HL-60 (cell line): Measurements from ENCODE around the gene TPBGL.

Experiments
- DNase-seq, 2 experiments: peaks; one replicate each; pipeline ENCODE4 v3.0.0-alpha.2; 2010 to 2020; ENCODE audit warnings: low read depth in 1 of 2, low spot score in 1 of 2
- H3K27ac ChIP-seq: fragments of 250-450 bp; sonication (Bioruptor Pico); replicated peaks from 2 replicates; pipeline ENCODE4 v1.5.1; 2020; ENCODE audit warnings: mild to moderate bottlenecking, moderate library complexity
- H3K27me3 ChIP-seq: fragments of 250-450 bp; sonication (Bioruptor Pico); 2 replicates; pipeline ENCODE4 v1.5.1; 2021; ENCODE audit warnings: mild to moderate bottlenecking, moderate library complexity; ENCODE audit not compliant: insufficient read depth, poor library complexity, severe bottlenecking
- H3K4me3 ChIP-seq: replicated peaks from 2 replicates; pipeline ENCODE4 v1.5.1; 2011; ENCODE audit warnings: mild to moderate bottlenecking, control low read depth, low read length; ENCODE audit not compliant: insufficient read depth
- GABPA ChIP-seq: IDR thresholded peaks from 2 replicates; pipeline ENCODE4 v1.6.1; 2012; ENCODE audit warnings: low read depth
- POLR2AphosphoS5 ChIP-seq: IDR thresholded peaks from 2 replicates; pipeline ENCODE4 v1.6.1; 2012; ENCODE audit warnings: low read depth
- SPI1 ChIP-seq: IDR thresholded peaks from 2 replicates; pipeline ENCODE4 v1.6.1; 2012; ENCODE audit warnings: low read depth, mild to moderate bottlenecking, borderline replicate concordance
- TF ChIP-seq, protein P1 (sequence below): IDR thresholded peaks from one replicate; pipeline ENCODE4 v1.5.1; 2011; ENCODE audit warnings: low read length, control low read depth, inconsistent platforms; ENCODE audit not compliant: insufficient read depth
- TF ChIP-seq, protein P2 (sequence below): IDR thresholded peaks from 2 replicates; pipeline ENCODE4 v1.6.1; 2012; ENCODE audit warnings: low read depth; ENCODE audit not compliant: insufficient replicate concordance

The TPBGL gene

DNA sequence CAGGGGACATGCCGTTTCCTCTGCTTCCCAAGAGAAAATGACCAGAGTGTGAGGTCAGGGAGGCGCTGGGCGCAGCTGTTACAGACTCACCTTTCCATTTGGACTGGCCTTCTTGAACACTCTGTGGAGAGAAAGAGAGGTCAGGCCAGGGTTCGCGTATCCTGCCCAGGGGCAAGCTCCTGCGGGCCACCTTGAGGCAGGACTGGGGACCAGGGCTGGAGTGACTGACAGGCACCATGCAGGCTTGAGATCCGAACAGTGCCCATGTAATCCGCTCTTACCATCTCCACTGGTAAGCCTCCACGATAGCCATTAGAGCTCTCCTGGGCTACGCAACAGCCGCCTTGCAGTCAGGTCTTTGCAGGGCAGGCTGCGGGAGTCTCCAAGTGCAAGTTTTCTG lies 49.3 kb downstream of the TPBGL start:
- TF ChIP-seq, protein P1, sequence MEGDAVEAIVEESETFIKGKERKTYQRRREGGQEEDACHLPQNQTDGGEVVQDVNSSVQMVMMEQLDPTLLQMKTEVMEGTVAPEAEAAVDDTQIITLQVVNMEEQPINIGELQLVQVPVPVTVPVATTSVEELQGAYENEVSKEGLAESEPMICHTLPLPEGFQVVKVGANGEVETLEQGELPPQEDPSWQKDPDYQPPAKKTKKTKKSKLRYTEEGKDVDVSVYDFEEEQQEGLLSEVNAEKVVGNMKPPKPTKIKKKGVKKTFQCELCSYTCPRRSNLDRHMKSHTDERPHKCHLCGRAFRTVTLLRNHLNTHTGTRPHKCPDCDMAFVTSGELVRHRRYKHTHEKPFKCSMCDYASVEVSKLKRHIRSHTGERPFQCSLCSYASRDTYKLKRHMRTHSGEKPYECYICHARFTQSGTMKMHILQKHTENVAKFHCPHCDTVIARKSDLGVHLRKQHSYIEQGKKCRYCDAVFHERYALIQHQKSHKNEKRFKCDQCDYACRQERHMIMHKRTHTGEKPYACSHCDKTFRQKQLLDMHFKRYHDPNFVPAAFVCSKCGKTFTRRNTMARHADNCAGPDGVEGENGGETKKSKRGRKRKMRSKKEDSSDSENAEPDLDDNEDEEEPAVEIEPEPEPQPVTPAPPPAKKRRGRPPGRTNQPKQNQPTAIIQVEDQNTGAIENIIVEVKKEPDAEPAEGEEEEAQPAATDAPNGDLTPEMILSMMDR = no peak
- TF ChIP-seq POLR2AphosphoS5 (no peak), SPI1 (no peak), GABPA (no peak)
- TF ChIP-seq, protein P2, sequence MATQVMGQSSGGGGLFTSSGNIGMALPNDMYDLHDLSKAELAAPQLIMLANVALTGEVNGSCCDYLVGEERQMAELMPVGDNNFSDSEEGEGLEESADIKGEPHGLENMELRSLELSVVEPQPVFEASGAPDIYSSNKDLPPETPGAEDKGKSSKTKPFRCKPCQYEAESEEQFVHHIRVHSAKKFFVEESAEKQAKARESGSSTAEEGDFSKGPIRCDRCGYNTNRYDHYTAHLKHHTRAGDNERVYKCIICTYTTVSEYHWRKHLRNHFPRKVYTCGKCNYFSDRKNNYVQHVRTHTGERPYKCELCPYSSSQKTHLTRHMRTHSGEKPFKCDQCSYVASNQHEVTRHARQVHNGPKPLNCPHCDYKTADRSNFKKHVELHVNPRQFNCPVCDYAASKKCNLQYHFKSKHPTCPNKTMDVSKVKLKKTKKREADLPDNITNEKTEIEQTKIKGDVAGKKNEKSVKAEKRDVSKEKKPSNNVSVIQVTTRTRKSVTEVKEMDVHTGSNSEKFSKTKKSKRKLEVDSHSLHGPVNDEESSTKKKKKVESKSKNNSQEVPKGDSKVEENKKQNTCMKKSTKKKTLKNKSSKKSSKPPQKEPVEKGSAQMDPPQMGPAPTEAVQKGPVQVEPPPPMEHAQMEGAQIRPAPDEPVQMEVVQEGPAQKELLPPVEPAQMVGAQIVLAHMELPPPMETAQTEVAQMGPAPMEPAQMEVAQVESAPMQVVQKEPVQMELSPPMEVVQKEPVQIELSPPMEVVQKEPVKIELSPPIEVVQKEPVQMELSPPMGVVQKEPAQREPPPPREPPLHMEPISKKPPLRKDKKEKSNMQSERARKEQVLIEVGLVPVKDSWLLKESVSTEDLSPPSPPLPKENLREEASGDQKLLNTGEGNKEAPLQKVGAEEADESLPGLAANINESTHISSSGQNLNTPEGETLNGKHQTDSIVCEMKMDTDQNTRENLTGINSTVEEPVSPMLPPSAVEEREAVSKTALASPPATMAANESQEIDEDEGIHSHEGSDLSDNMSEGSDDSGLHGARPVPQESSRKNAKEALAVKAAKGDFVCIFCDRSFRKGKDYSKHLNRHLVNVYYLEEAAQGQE = no peak
- no peak for DNase-seq
- no peak overlapping the region for H3K4me3 ChIP-seq
- H3K27ac ChIP-seq = no peak overlapping the region
- H3K27me3 ChIP-seq = no peaks in the 10 kb centered on the region

DNA sequence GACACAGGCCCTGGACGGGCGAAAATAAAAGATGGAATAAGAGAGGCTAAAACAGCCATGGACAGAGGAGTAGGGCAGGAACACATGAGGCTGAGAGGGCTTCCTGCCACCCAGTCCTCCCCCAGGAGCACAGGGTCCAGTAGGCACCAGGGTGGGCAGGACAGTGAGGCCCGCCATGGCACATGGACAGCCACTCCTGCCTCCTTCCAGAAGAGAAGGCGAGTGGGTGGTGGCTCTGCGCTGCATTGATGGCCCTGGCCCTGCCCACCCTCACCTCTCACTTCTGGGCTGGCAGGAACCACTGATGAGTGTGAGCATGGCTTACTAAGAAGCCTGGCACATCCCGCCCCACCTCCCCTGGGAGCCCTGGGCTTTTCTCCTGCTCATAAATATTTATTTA lies 51.2 kb downstream of the TPBGL start:
- no peak overlapping the region for H3K4me3 ChIP-seq
- H3K27ac ChIP-seq = no peak overlapping the region
- no peaks in the 10 kb centered on the region for H3K27me3 ChIP-seq
- TF ChIP-seq SPI1 (no peak), GABPA (no peak), POLR2AphosphoS5 (no peak)
- TF ChIP-seq, protein P1 = no peak
- TF ChIP-seq, protein P2 = no peak
- DNase-seq = no peak

DNA sequence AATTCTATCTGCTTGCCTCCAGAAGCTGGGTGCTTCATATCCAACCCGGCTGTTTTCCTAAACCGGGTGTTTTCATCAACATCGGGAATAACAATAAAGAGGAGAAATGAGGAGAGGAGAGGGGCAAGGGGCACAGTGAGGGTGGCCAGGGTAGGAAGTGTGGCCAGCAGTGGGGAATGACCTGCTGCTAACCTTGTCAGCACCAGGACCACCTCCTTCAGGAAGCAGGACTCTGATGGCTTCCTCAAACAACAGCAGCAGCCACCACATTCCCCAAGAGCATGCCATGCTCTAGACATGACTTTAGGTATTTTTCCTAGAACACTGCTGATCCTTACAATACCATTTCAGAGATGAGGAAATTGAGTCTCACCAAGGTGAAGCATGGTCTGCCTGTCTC lies 52.4 kb downstream of the TPBGL start:
- Histone ChIP-seq H3K4me3 (no peak overlapping the region), H3K27ac (no peak overlapping the region), H3K27me3 (no peaks in the 10 kb centered on the region)
- DNase-seq = no peak
- TF ChIP-seq, protein P2 = no peak
- TF ChIP-seq POLR2AphosphoS5 (no peak), SPI1 (no peak), GABPA (no peak)
- TF ChIP-seq, protein P1 = no peak
